WTC11 (cell line): ENCODE results near the gene ELOVL1.

Source experiments
- FOXJ3 ChIP-seq: sonication (generic); formaldehyde crosslinking; IDR thresholded peaks from 2 replicates; pipeline ENCODE4 v1.9.0; 2021; ENCODE audit warnings: missing genetic modification reagents, mild to moderate bottlenecking, borderline replicate concordance
- TF ChIP-seq, protein P1 (sequence below): fragments of 200-600 bp; IDR thresholded peaks from 2 replicates; pipeline ENCODE4 v1.8.0; 2022; ENCODE audit warnings: antibody characterized with exemption

DNA sequence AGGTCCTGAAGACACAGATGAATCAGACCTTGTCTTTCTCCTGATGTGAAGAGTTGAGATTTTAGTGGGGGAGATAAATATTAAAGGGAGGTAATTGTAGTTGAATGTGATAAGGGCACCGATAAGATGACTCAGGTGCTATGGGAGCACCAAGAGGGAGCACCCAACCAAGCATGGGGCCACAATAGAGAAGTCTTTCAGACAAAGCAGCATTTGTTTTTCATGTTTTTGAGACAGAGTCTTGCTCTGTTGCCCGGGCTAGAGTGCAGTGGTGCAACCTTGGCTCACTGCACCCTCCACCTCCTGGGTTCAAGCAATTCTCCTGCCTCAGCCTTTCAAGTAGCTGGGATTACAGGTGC lies 38.0 kb upstream of the ELOVL1 start:
- TF ChIP-seq FOXJ3, result no peak
- TF ChIP-seq, protein P1, sequence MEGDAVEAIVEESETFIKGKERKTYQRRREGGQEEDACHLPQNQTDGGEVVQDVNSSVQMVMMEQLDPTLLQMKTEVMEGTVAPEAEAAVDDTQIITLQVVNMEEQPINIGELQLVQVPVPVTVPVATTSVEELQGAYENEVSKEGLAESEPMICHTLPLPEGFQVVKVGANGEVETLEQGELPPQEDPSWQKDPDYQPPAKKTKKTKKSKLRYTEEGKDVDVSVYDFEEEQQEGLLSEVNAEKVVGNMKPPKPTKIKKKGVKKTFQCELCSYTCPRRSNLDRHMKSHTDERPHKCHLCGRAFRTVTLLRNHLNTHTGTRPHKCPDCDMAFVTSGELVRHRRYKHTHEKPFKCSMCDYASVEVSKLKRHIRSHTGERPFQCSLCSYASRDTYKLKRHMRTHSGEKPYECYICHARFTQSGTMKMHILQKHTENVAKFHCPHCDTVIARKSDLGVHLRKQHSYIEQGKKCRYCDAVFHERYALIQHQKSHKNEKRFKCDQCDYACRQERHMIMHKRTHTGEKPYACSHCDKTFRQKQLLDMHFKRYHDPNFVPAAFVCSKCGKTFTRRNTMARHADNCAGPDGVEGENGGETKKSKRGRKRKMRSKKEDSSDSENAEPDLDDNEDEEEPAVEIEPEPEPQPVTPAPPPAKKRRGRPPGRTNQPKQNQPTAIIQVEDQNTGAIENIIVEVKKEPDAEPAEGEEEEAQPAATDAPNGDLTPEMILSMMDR, result no peak
